SK-N-SH (cell line): ENCODE data around the gene CDKN2B-AS1. TPM values are rescaled to one million over a fixed set of nuclear protein-coding genes. Genes with fewer than 3 reads are reported as not detected.

Experiments
- CTCF ChIA-PET: fragments of 300-600, 350-600 bp; formaldehyde crosslinking; extraction: SDS; loops from one replicate; lab custom pipeline; 2021; lab: Yijun Ruan, JAX
- POLR2A ChIA-PET: fragments of 350-600 bp; sonication (Branson Sonifier 250); formaldehyde crosslinking; extraction: SDS; loops from one replicate; lab custom pipeline; 2020; ENCODE audit warnings: antibody characterized with exemption, inconsistent platforms; lab: Yijun Ruan, JAX
- DNase-seq: peaks from one replicate; pipeline ENCODE4 v3.0.0; 2012
- H2AFZ ChIP-seq: fragments of 200-600 bp; sonication (generic); 2 replicates; pipeline ENCODE4 v1.8.1; 2016; ENCODE audit warnings: antibody characterized with exemption, mild to moderate bottlenecking, low read depth
- H3F3A ChIP-seq: fragments of 200-600 bp; sonication (generic); replicated peaks from 2 replicates; pipeline ENCODE3; 2016; ENCODE audit warnings: antibody characterized with exemption, mild to moderate bottlenecking; ENCODE audit not compliant: insufficient read depth
- H3K27ac ChIP-seq, 2 experiments: fragments of 200-500 bp in 1 of 2; fragments of 200-600 bp in 1 of 2; sonication (Bioruptor generic) in 1 of 2; sonication (generic), shearing (Covaris generic) in 1 of 2; 2 replicates each; pipeline versions ENCODE4 v1.5.1 to v1.6.1; 2014 to 2016; ENCODE audit warnings: low read depth in 2 of 2, inconsistent platforms in 1 of 2, low read length in 1 of 2, mild to moderate bottlenecking in 1 of 2, mixed read lengths in 1 of 2
- H3K27me3 ChIP-seq: fragments of 200-600 bp; sonication (generic), shearing (Covaris generic); 2 replicates; pipeline ENCODE4 v1.6.1; 2016; ENCODE audit warnings: mixed run types; ENCODE audit not compliant: insufficient read depth
- H3K36me3 ChIP-seq, 2 experiments: fragments of 200-500 bp in 1 of 2; fragments of 200-600 bp in 1 of 2; sonication (Bioruptor generic) in 1 of 2; sonication (generic) in 1 of 2; replicated peaks in 1 of 2; 2 replicates each; pipeline versions ENCODE3 to v1.5.1; 2014 to 2016; ENCODE audit warnings: low read length in 1 of 2, mild to moderate bottlenecking in 1 of 2; ENCODE audit not compliant: insufficient read depth in 2 of 2, control insufficient read depth in 1 of 2
- H3K4me1 ChIP-seq, 2 experiments: fragments of 200-500 bp in 1 of 2; fragments of 200-600 bp in 1 of 2; sonication (Bioruptor generic) in 1 of 2; sonication (generic), shearing (Covaris generic) in 1 of 2; 2 replicates each; pipeline versions ENCODE4 v1.5.1 to v1.6.1; 2014 to 2016; ENCODE audit warnings: low read depth in 1 of 2, low read length in 1 of 2, mixed run types in 1 of 2; ENCODE audit not compliant: insufficient read depth in 2 of 2, control insufficient read depth in 1 of 2
- H3K4me2 ChIP-seq: fragments of 200-600 bp; sonication (generic), shearing (Covaris generic); 2 replicates; pipeline ENCODE4 v1.6.1; 2017; ENCODE audit warnings: mixed run types
- H3K4me3 ChIP-seq, 2 experiments: fragments of 200-500 bp in 1 of 2; fragments of 200-600 bp in 1 of 2; sonication (Bioruptor generic) in 1 of 2; sonication (generic), shearing (Covaris generic) in 1 of 2; 2 replicates each; pipeline versions ENCODE4 v1.5.1 to v1.8.1; 2014 to 2016; ENCODE audit warnings: low read depth in 2 of 2, inconsistent platforms in 1 of 2, low read length in 1 of 2, mild to moderate bottlenecking in 1 of 2, mixed read lengths in 1 of 2, moderate library complexity in 1 of 2
- H3K79me2 ChIP-seq: fragments of 200-600 bp; sonication (generic); 2 replicates; pipeline ENCODE4 v1.8.1; 2017; ENCODE audit warnings: mild to moderate bottlenecking; ENCODE audit not compliant: insufficient read depth
- H3K9ac ChIP-seq: fragments of 200-600 bp; sonication (generic); 2 replicates; pipeline ENCODE4 v1.6.1; 2017; ENCODE audit warnings: mixed run types
- H3K9me2 ChIP-seq: fragments of 200-600 bp; sonication (generic); 2 replicates; pipeline ENCODE4 v1.6.1; 2017; ENCODE audit warnings: mixed run types
- H3K9me3 ChIP-seq: fragments of 200-600 bp; sonication (generic); 2 replicates; pipeline ENCODE4 v1.6.1; 2017; ENCODE audit warnings: mixed run types, mild to moderate bottlenecking, moderate library complexity
- H4K20me1 ChIP-seq: fragments of 200-600 bp; sonication (generic); 2 replicates; pipeline ENCODE4 v1.6.1; 2017; ENCODE audit warnings: mild to moderate bottlenecking, mixed run types; ENCODE audit not compliant: insufficient read depth
- ELF1 ChIP-seq: IDR thresholded peaks from 2 replicates; pipeline ENCODE4 v1.4.0; 2012
- EZH2phosphoT487 ChIP-seq: fragments of 200-600 bp; sonication (generic); IDR thresholded peaks from 2 replicates; pipeline ENCODE4 v1.6.1; 2017; ENCODE audit warnings: low read depth, mixed run types, mild to moderate bottlenecking, antibody characterized with exemption, moderate library complexity, borderline replicate concordance
- IRF3 ChIP-seq: fragments of 150-350 bp; IDR thresholded peaks from 2 replicates; pipeline ENCODE4 v1.6.1; 2016; ENCODE audit warnings: mild to moderate bottlenecking, low read depth, low read length
- JUND ChIP-seq: IDR thresholded peaks from 2 replicates; pipeline ENCODE4 v1.4.0; 2012
- MAX ChIP-seq: IDR thresholded peaks from 2 replicates; pipeline ENCODE4 v1.4.0; 2012; ENCODE audit warnings: low read depth
- NFIC ChIP-seq: IDR thresholded peaks from 2 replicates; pipeline ENCODE4 v1.4.0; 2012; ENCODE audit warnings: borderline replicate concordance
- NRF1 ChIP-seq: IDR thresholded peaks from 2 replicates; pipeline ENCODE4 v1.6.1; 2012; ENCODE audit warnings: low read depth, mild to moderate bottlenecking, low read length
- RCOR1 ChIP-seq: fragments of 150-350 bp; IDR thresholded peaks from 2 replicates; pipeline ENCODE4 v1.6.1; 2017; ENCODE audit warnings: antibody characterized with exemption, low read length
- REST ChIP-seq: IDR thresholded peaks from 2 replicates; pipeline ENCODE4 v1.6.1; 2012; ENCODE audit warnings: mild to moderate bottlenecking, low read depth, low read length, moderate library complexity
- RFX5 ChIP-seq: IDR thresholded peaks from 2 replicates; pipeline ENCODE4 v1.6.1; 2012; ENCODE audit warnings: mild to moderate bottlenecking, improper control_type of control experiment, low read length
- SMC3 ChIP-seq: IDR thresholded peaks from 2 replicates; pipeline ENCODE4 v1.6.1; 2012; ENCODE audit warnings: low read depth, low read length, improper control_type of control experiment
- TAF1 ChIP-seq: IDR thresholded peaks from 2 replicates; pipeline ENCODE4 v1.6.1; 2012; ENCODE audit warnings: low read depth, mild to moderate bottlenecking, low read length, moderate library complexity, borderline replicate concordance
- USF1 ChIP-seq: IDR thresholded peaks from 2 replicates; pipeline ENCODE4 v1.4.0; 2012; ENCODE audit warnings: low read depth, borderline replicate concordance
- ZBTB33 ChIP-seq: IDR thresholded peaks from 2 replicates; pipeline ENCODE4 v1.4.0; 2012; ENCODE audit warnings: low read depth, borderline replicate concordance
- WGBS: methylation state at CpG from one replicate; pipeline ENCODE4 v1.1.6; 2017; ENCODE audit warnings: low lambda C conversion rate; 5-methylcytosine and 5-hydroxymethylcytosine counted together
- polyA plus RNA-seq, 3 experiments: library from polyadenylated mRNA; depleted of rRNA; stranded (reverse); fragments of >200 nt; gene quantifications; 2 replicates each; pipeline ENCODE4 v1.2.3, GENCODE V29; 2012

Gene CDKN2B-AS1
- polyA plus RNA-seq, 1 of the 3 experiments (the other 2 are of a cell fraction): 0.25 TPM

- TF ChIP-seq REST (no peak), IRF3 (no peak), RFX5 (no peak)
These were observed 109.3 kb downstream of the CDKN2B-AS1 start (continued) for GRCh38 chr9:22103685-22104575.

- ChIA-PET POLR2A (no interaction called here), CTCF (no interaction called here)
- H3K9ac ChIP-seq: no peak overlapping the region
- DNase-seq: no peak
- no peaks in the 10 kb centered on the region for H3K9me3 ChIP-seq
- WGBS: 55% methylated on average over 3 of the region's 4 CpGs
- no peak overlapping the region for H3K4me2 ChIP-seq
- H3K4me3 ChIP-seq: no peak overlapping the region
- H3K27me3 ChIP-seq: no peaks in the 10 kb centered on the region
- no peaks in the 10 kb centered on the region for H3K79me2 ChIP-seq
- no peak for TF ChIP-seq NRF1
- no peak for TF ChIP-seq MAX
- TF ChIP-seq IRF3: no peak
- TF ChIP-seq ZBTB33: no peak
- no peak for TF ChIP-seq JUND
- TF ChIP-seq NFIC: no peak
- no peak for TF ChIP-seq ELF1
- no peak for TF ChIP-seq USF1
- no peak for TF ChIP-seq EZH2phosphoT487
- TF ChIP-seq RCOR1: no peak
- no peak for TF ChIP-seq TAF1
- TF ChIP-seq SMC3: no peak
- H3K9me2 ChIP-seq: no peaks in the 10 kb centered on the region; the same call in 1 of the 2 replicates
- H3K4me1 ChIP-seq: peaks cover 0 to 5% of the 10 kb centered on the region in 2 experiments; a peak in 1 of 4 replicates
- no peaks in the 10 kb centered on the region for H4K20me1 ChIP-seq
- peak overlapping the region in 1 of 2 experiments; percentile 87; a peak in 2 of 4 replicates for H3K27ac ChIP-seq
- no peak overlapping the region for H2AFZ ChIP-seq
- no peaks in the 10 kb centered on the region for H3K36me3 ChIP-seq
- H3F3A ChIP-seq: peaks cover 12% of the 10 kb centered on the region
These were observed 110.6 kb downstream of the CDKN2B-AS1 start for GRCh38 chr9:22105005-22105722.
